ENCODE measurements around the gene GPSM1. TPM values are rescaled to one million over a fixed set of nuclear protein-coding genes. Genes with fewer than 3 reads are reported as not detected.

Gene GPSM1
- total and polyA plus RNA-seq, 10 donors = 4.5 to 27.9 (median 12.5) TPM

- H3K4me3 ChIP-seq = no peak overlapping the region
- no peak for TF ChIP-seq POLR2AphosphoS5 (IDR thresholded peaks at IDR 0.05)
- TF ChIP-seq POLR2A (IDR thresholded peaks at IDR 0.05) = no peak
- no peak for TF ChIP-seq CTCF (IDR thresholded peaks at IDR 0.05 in 8 of 11, conservative IDR thresholded peaks at IDR 0.05 in 3 of 11)
- no peak overlapping the region for H3K27ac ChIP-seq
- 82 to 94% (median 88%) methylated on average over 5 to 11 of the region's 11 CpGs for WGBS, 5 donors
- H3K9me3 ChIP-seq = no peaks in the 10 kb centered on the region
- peaks cover 0 to 27% (median 9%) of the 10 kb centered on the region in 6 donors for H3K4me1 ChIP-seq
- H3K36me3 ChIP-seq = peaks cover 0 to 79% (median 65%) of the 10 kb centered on the region in 6 donors
- DNase-seq = no peak
- H3K27me3 ChIP-seq (replicated peaks in 1 of 7) = no peaks in the 10 kb centered on the region
- intact Hi-C loops (cut with DNase I; ENCODE audit: low total_unique reads) = no loop called here
Observed at GRCh38 chr9:136379891-136380290, 52.6 kb downstream of the GPSM1 start.

- peaks cover 0 to 79% (median 68%) of the 10 kb centered on the region in 6 donors for H3K36me3 ChIP-seq
- H3K9me3 ChIP-seq = no peaks in the 10 kb centered on the region
- no peaks in the 10 kb centered on the region for H3K27me3 ChIP-seq (replicated peaks in 1 of 7)
- intact Hi-C loops (cut with DNase I; ENCODE audit: low total_unique reads) = no loop called here
- 91 to 97% (median 93%) methylated on average over 10 to 17 of the region's 17 CpGs for WGBS, 5 donors
- no peak for DNase-seq
- no peak overlapping the region for H3K4me3 ChIP-seq
- peaks cover 0 to 22% (median 9%) of the 10 kb centered on the region in 6 donors for H3K4me1 ChIP-seq
- H3K27ac ChIP-seq = no peak overlapping the region
- TF ChIP-seq CTCF (IDR thresholded peaks at IDR 0.05 in 8 of 11, conservative IDR thresholded peaks at IDR 0.05 in 3 of 11) = no peak
- no peak for TF ChIP-seq POLR2AphosphoS5 (IDR thresholded peaks at IDR 0.05)
- TF ChIP-seq POLR2A (IDR thresholded peaks at IDR 0.05) = no peak
Observed at GRCh38 chr9:136380381-136380780, 53.0 kb downstream of the GPSM1 start.

GRCh38 chr9:136381311-136381710 lies 54.0 kb downstream of the GPSM1 start:
- no peak overlapping the region for H3K27ac ChIP-seq
- TF ChIP-seq POLR2AphosphoS5 (IDR thresholded peaks at IDR 0.05) = no peak
- H3K36me3 ChIP-seq = peaks cover 0 to 87% (median 68%) of the 10 kb centered on the region in 6 donors
- no peak for DNase-seq
- intact Hi-C loops (cut with DNase I; ENCODE audit: low total_unique reads) = no loop called here
- no peaks in the 10 kb centered on the region for H3K9me3 ChIP-seq
- H3K4me1 ChIP-seq = peaks cover 0 to 13% (median 5%) of the 10 kb centered on the region in 6 donors
- WGBS, 5 donors = 87 to 98% (median 91%) methylated on average over 6 to 9 of the region's 9 CpGs
- H3K4me3 ChIP-seq = no peak overlapping the region
- H3K27me3 ChIP-seq (replicated peaks in 1 of 7) = no peaks in the 10 kb centered on the region

- Histone ChIP-seq H3K36me3 (peaks cover 0 to 95% (median 72%) of the 10 kb centered on the region in 6 donors), H3K27me3 (replicated peaks in 1 of 7) (no peaks in the 10 kb centered on the region), H3K9me3 (no peaks in the 10 kb centered on the region), H3K4me3 (no peak overlapping the region), H3K27ac (no peak overlapping the region), H3K4me1 (peaks cover 0 to 5% (median 2%) of the 10 kb centered on the region in 6 donors)
- no peak for DNase-seq
- WGBS, 5 donors = 90 to 95% (median 93%) methylated on average over 4 to 25 of the region's 25 CpGs
- TF ChIP-seq POLR2A (IDR thresholded peaks at IDR 0.05) = no peak
- no peak for TF ChIP-seq CTCF (IDR thresholded peaks at IDR 0.05 in 8 of 11, conservative IDR thresholded peaks at IDR 0.05 in 3 of 11)
- TF ChIP-seq POLR2AphosphoS5 (IDR thresholded peaks at IDR 0.05) = no peak
- intact Hi-C loops (cut with DNase I; ENCODE audit: low total_unique reads) = no loop called here
Observed at GRCh38 chr9:136381966-136382513, 54.7 kb downstream of the GPSM1 start.
